Loucy (cell line): ENCODE results near the gene RAB30.

Source experiments
- H2AFZ ChIP-seq: fragments of 200-600 bp; sonication (generic); 2 replicates; pipeline ENCODE4 v1.6.0; 2016; ENCODE audit warnings: antibody characterized with exemption, mild to moderate bottlenecking, low read length, moderate library complexity
- H3F3A ChIP-seq: fragments of 200-600 bp; 2 replicates; pipeline ENCODE4 v1.6.0; 2016; ENCODE audit warnings: antibody characterized with exemption, low read depth, mild to moderate bottlenecking
- H3K27me3 ChIP-seq: fragments of 200-600 bp; sonication (generic); 2 replicates; pipeline ENCODE4 v1.6.1; 2014; ENCODE audit warnings: low read length, mild to moderate bottlenecking; ENCODE audit not compliant: insufficient read depth, poor library complexity, severe bottlenecking
- H3K36me3 ChIP-seq: fragments of 200-600 bp; sonication (generic); 2 replicates; pipeline ENCODE4 v1.6.1; 2016; ENCODE audit warnings: low read length; ENCODE audit not compliant: insufficient read depth
- H3K4me1 ChIP-seq: fragments of 200-600 bp; sonication (generic); 2 replicates; pipeline ENCODE4 v1.5.1; 2014; ENCODE audit warnings: low read length, mild to moderate bottlenecking; ENCODE audit not compliant: insufficient read depth, poor library complexity, severe bottlenecking
- H3K4me2 ChIP-seq: fragments of 200-600 bp; sonication (generic); 2 replicates; pipeline ENCODE4 v1.6.0; 2014; ENCODE audit warnings: antibody characterized with exemption, low read length, low read depth, mild to moderate bottlenecking; ENCODE audit not compliant: poor library complexity, severe bottlenecking
- H3K4me3 ChIP-seq: fragments of 200-600 bp; sonication (generic); 2 replicates; pipeline ENCODE4 v1.5.1; 2014; ENCODE audit warnings: low read length, mild to moderate bottlenecking, mixed read lengths; ENCODE audit not compliant: poor library complexity, severe bottlenecking
- H3K79me2 ChIP-seq: fragments of 200-600 bp; sonication (generic); 2 replicates; pipeline ENCODE4 v1.6.1; 2014; ENCODE audit warnings: low read length; ENCODE audit not compliant: insufficient read depth
- H3K9ac ChIP-seq: fragments of 200-600 bp; sonication (generic); 2 replicates; pipeline ENCODE4 v1.6.0; 2014; ENCODE audit warnings: mild to moderate bottlenecking, low read depth, low read length, moderate library complexity; ENCODE audit not compliant: poor library complexity, severe bottlenecking
- H3K9me2 ChIP-seq: fragments of 200-600 bp; sonication (generic); replicated peaks from 2 replicates; pipeline ENCODE4 v1.6.1; 2016; ENCODE audit warnings: low read depth, low read length, mixed read lengths
- H3K9me3 ChIP-seq: fragments of 200-600 bp; sonication (generic); 2 replicates; pipeline ENCODE4 v1.6.1; 2014; ENCODE audit warnings: mild to moderate bottlenecking, antibody characterized with exemption, low read length, low read depth; ENCODE audit not compliant: insufficient read depth
- H4K20me1 ChIP-seq: fragments of 200-600 bp; sonication (generic); 2 replicates; pipeline ENCODE4 v1.6.0; 2014; ENCODE audit warnings: antibody characterized with exemption, low read length, mild to moderate bottlenecking; ENCODE audit not compliant: insufficient read depth, poor library complexity, severe bottlenecking
- EZH2phosphoT487 ChIP-seq: fragments of 200-600 bp; IDR thresholded peaks from 2 replicates; pipeline ENCODE4 v1.6.1; 2018; ENCODE audit warnings: antibody characterized with exemption, mild to moderate bottlenecking, moderate library complexity, borderline replicate concordance
- TF ChIP-seq, protein P1 (sequence below): fragments of 200-600 bp; sonication (generic); conservative IDR thresholded peaks from 2 replicates; pipeline ENCODE4 v1.5.1; 2014; ENCODE audit warnings: mild to moderate bottlenecking, antibody characterized with exemption, low read length

Gene RAB30

DNA sequence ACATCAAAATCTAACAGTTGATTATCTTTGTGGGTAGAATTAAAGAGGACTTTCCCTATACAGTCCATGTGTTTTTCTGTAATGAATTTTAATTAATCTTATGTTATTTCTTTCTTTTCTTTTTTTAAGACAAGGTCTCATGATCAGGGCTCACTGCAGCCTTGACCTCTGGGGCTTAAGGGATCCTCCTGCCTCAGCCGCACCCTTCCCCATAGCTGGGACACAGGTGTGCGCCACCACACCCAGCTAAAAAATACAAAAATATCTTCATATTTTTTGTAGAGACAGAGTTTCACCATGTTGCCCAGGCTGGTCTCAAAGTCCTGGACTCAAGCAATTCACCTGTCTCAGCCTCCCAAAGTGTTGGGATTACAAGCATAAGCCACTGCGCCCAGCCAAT is 7.7 kb downstream of the RAB30 start:
- Histone ChIP-seq H4K20me1 (no peaks in the 10 kb centered on the region), H3K79me2 (no peaks in the 10 kb centered on the region), H3K4me3 (no peak overlapping the region), H2AFZ (no peak overlapping the region), H3K4me1 (peaks cover 18% of the 10 kb centered on the region), H3K4me2 (no peak overlapping the region), H3K9ac (no peak overlapping the region), H3F3A (no peaks in the 10 kb centered on the region), H3K9me2 (no peaks in the 10 kb centered on the region), H3K9me3 (no peaks in the 10 kb centered on the region), H3K36me3 (no peaks in the 10 kb centered on the region), H3K27me3 (no peaks in the 10 kb centered on the region)
- TF ChIP-seq, protein P1, sequence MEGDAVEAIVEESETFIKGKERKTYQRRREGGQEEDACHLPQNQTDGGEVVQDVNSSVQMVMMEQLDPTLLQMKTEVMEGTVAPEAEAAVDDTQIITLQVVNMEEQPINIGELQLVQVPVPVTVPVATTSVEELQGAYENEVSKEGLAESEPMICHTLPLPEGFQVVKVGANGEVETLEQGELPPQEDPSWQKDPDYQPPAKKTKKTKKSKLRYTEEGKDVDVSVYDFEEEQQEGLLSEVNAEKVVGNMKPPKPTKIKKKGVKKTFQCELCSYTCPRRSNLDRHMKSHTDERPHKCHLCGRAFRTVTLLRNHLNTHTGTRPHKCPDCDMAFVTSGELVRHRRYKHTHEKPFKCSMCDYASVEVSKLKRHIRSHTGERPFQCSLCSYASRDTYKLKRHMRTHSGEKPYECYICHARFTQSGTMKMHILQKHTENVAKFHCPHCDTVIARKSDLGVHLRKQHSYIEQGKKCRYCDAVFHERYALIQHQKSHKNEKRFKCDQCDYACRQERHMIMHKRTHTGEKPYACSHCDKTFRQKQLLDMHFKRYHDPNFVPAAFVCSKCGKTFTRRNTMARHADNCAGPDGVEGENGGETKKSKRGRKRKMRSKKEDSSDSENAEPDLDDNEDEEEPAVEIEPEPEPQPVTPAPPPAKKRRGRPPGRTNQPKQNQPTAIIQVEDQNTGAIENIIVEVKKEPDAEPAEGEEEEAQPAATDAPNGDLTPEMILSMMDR, result no peak
- no peak for TF ChIP-seq EZH2phosphoT487

DNA sequence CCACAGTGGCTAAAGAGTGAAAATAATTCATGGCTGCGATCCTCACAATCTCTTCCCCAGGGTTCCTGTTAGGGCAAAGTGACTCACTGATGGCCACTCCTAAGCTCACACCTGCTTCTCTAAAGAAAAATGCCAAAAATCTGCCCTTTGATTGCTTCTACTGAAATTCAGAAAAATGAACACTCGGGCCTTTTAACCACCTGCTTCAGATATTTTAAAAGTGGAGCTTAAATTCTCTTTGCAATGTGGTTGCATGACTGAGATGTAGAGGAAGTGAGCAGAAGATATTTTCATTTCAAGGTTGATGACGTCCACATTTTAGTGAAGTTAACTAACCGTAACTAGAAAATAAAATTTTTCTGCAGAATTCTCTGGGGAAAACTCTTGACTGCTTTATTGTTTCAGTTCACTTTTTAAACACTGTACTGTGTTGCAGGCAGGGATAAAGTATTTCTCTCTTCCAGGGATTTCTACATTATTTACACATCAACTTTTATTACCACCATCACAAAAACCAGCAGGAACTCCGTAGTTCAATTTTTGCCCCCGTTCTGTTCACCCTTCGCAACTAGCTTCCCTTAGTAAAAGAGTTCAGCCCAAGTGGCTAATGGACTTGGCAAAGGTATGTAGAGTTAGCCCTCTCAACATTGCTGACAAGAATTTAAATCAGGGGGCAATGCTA is 8.5 kb downstream of the RAB30 start:
- Histone ChIP-seq H3K4me1 (peaks cover 18% of the 10 kb centered on the region), H3K4me3 (peak overlapping the region; percentile 40)

DNA sequence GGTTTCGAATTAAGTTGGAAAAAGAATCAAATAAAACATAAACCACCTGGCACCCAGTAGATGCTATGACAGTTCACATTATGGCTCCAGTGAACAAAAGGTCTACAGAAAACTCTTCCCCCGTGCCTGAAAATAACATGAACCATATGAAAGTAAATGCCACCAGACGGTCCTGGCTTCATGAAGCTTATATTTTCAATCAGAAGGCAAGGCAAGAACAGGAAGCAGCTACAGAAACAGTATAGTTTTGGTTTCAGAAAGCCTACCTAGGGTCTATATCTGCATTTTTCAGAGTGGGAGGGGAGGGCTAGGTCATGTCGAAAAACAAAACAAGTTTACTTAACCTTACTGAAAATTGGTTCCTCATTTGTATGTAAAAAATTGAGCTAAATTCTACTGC is 9.8 kb downstream of the RAB30 start:
- TF ChIP-seq, protein P1, result no peak
- TF ChIP-seq EZH2phosphoT487, result no peak

More for the DNA sequence above, 8.5 kb downstream of the RAB30 start:
- Histone ChIP-seq H3K36me3 (no peaks in the 10 kb centered on the region), H3K27me3 (no peaks in the 10 kb centered on the region), H3K9ac (peak overlapping the region; percentile 8), H2AFZ (peak overlapping the region; percentile 55), H3K9me2 (no peaks in the 10 kb centered on the region), H3K4me2 (peak overlapping the region; percentile 38), H3K79me2 (no peaks in the 10 kb centered on the region), H3F3A (no peaks in the 10 kb centered on the region), H4K20me1 (no peaks in the 10 kb centered on the region), H3K9me3 (no peaks in the 10 kb centered on the region)
- TF ChIP-seq, protein P1, result no peak
- no peak for TF ChIP-seq EZH2phosphoT487

More for the DNA sequence above, 9.8 kb downstream of the RAB30 start:
- peaks cover 18% of the 10 kb centered on the region for H3K4me1 ChIP-seq
- H3K4me2 ChIP-seq, result no peak overlapping the region
- H3K9me3 ChIP-seq, result no peaks in the 10 kb centered on the region
- no peaks in the 10 kb centered on the region for H4K20me1 ChIP-seq
- H3K79me2 ChIP-seq, result no peaks in the 10 kb centered on the region
- no peak overlapping the region for H3K4me3 ChIP-seq
- no peaks in the 10 kb centered on the region for H3K36me3 ChIP-seq
- no peaks in the 10 kb centered on the region for H3F3A ChIP-seq
- H3K27me3 ChIP-seq, result no peaks in the 10 kb centered on the region
- no peak overlapping the region for H2AFZ ChIP-seq
- no peak overlapping the region for H3K9ac ChIP-seq
- H3K9me2 ChIP-seq, result no peaks in the 10 kb centered on the region
